HG03432 (cell line): ENCODE data around the gene ULBP3.
"Not testable (repeated sequence)": the region's sequence is repeated elsewhere in the genome, so short reads cannot be mapped to it uniquely, and the experiment has no call there.

ENCODE experiments used
- ATAC-seq: cut with Tn5 transposase; IDR thresholded peaks from one replicate; pipeline ENCODE4 v1.9.1; 2021; ENCODE audit warnings: mild to moderate bottlenecking, moderate library complexity; ENCODE audit not compliant: unreplicated experiment

The ULBP3 gene

DNA sequence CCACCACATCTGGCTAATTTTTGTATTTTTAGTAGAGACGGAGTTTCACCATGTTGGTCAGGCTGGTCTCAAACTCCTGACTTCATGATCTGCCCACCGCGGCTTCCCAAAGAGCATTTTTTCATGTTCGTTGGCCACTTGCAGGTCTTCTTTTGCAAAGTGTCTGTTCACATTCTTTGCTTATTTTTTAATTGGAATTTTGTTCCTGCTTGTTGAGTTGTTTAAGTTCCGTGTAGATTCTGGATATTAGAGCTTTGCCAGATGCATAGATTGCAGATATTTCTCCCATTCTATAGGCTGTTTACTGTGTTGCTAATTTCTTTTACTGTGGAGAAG lies 51.8 kb downstream of the ULBP3 start:
- not testable (repeated sequence) for ATAC-seq

DNA sequence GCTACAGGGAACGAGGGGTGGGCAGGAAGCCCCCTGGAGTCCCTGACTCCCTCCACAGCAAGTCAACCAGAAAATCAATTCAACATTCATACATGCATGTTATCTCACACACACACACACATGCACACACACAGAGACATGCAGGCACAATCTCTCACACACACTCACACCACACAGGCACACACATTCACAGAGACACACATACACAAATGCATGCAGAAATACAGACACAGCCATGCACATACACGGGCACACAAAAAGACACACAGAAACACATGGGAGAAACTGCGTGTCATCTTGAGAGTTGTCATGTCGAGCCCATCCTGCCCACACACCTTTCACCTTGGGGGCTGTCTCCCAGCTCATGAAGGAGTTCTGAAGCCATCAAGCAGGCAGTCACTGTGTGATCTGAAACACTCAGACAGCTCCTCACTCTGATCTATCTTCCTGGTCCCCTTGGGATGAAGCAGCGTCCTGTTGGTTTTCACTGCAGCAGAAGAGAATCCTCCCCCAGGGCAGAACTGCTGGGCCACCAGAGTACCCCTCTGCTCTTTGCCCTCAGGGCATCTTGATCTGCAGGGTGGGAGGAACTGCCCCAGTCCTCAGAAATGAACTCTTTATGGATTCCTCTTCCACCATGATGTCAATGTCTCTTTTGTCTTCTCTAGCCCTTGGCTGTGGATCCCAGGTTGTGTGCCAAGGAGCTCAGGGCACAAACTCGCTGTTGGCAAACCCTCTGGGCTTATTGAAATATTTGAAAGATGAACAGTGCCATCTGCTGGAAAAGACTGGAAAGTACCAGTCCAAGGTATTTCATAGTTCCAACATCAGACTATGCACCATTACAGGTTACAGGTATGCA lies 52.4 kb downstream of the ULBP3 start:
- ATAC-seq: peak; percentile 71

DNA sequence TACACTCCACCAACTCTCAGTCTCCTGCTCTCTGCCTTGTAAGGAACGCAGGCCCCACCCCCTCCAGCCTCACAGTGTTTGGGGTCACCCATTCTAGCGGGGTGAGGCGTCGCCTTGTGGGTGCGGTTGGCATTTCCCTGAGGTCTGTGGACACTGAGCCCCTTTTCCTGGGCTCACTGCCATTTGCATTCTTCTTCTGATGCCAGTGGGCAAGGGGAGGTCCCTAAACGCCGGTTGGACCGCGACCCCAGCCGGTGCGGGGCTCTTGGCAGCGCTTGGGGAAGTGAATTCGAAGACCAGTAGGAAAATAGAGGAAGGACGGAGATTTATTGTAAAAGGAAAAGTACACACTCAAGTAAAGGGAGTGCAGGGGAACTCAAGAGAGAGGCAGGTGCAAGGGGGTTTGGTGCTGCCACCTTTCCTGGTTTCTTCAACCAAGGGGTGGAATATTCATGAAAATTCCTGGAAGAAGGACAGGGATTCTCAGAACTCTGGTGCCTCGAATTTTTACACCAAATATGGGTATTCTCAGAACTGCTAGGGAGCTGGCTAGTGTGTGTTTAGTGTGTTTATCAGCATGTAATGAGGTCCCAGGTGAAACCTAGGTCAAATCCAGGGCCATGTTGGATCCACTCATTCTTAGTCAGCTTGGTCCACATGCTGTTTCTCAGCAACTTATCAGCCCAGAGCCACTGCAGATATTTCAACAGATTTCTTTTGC lies 53.5 kb downstream of the ULBP3 start:
- ATAC-seq: not testable (repeated sequence)

DNA sequence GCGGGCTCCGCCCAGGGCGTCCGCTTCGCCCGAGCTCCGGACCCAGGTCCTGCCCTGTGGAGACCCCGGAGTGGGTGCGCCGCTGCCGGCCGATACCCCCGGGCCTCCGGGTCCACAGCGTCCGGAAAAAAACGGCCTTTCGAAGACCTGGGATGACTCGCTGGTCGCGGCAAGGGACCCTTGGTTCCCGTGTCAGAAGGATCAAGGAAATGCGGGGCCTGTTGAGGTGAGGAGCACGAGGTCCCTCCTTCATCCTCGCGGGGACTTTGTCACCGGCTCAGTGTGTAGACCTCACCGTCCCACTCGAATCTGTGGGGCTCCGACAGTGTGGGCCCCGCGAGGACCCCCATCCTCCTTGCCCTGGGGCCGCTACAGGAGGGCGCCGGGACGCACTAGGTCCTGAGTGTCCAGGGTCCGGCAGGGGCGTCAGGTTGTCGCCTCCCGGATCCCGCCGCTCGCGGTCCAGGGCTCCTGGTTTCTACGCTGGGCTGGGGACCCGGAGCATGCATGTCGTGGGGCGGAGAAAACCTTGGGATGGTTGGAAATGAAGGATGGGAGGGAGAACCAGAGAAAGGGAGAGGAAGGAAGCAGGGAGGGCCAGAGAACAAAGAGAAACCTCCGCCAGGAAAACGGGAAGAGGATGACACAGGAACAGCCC lies 54.2 kb downstream of the ULBP3 start:
- not testable (repeated sequence) for ATAC-seq

DNA sequence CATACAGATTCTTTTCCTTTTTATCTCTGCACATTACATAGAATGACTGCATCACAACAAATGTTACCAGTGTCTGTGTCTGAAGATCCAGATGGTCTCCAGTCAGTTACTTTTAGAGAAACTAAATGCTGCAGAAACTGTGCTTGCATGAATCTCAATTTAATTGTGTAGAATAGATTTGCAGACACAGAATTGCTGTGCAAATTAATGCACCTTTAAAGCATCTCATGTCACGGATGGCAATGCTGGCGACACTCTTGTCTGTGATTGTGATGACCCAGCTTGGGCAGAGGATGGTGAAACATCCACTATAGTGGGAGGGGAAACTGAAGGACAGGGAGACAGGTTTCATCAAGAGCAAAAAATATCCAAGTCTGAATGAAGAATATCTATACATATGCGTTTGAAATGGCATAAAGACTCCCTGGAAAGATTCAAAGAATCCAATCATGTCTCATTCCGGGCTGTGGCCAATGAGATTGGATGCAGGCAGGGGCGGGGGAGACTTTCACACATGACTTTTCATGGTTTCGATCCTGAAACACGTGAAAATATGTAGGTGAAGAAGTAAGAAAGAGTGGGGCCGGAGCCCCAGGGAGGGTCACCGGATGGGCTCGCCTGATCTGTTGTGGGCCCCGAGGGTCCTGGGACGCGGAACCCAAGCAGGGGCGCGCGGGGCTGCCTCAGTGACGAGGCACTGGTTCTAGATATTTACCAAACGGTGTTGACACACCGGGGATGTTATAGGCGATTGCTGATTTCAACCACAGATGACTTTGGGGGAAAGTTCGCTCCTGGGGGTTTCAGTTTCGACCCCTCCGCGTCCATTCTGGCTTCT lies 54.9 kb downstream of the ULBP3 start:
- ATAC-seq: not testable (repeated sequence)

DNA sequence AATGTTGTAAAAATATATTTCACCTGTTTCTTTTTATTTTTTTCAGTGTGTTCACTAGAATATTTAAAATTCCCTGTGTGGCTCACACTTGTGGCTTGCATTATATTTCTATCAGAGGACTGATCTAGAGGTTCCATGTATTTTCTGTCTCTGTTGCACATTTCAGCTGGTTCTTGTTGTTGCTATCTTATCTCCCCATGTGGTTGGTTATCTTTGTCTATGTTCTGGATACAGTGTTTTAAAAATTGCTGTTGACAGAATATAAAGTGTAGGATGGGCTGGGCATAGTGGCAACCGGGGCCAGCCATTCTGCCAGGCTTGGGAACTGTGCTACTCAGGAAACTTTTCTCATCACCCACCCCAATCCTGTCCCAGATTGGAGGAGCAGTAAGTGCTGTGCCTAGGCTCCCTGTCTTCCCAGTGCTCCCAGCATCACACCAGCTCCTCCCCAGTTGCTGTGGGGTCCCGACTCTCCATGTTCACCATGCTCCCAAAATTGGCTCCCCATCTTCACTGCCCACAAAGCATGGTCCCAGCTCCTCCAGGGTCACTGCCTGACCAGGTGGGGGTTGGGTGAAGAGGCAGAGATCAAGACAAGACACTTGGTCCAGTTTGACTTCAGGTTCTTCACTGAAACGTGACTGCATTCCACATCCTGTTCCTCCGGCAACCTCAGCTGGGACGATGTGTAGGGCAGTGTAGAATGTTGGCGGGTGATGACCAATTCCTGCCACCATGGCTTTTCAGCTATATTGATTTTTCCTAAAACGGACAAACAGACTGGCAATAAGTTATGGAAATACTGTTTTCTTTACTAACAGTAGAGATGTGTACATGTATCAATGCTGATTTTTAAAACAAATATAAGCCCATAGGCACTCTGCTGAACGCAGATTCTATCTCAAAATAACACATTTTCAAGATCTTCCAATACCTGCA lies 55.8 kb downstream of the ULBP3 start:
- not testable (repeated sequence) for ATAC-seq
